ENCODE data around the gene CDHR3. TPM values are rescaled to one million over a fixed set of nuclear protein-coding genes. Genes with fewer than 3 reads are reported as not detected.

CDHR3 gene
- total and polyA plus RNA-seq, 9 of the 15 experiments (the other 6 are each of a cell fraction or from before 2014, with no cell fraction given) = 0.03 to 0.66 (median 0.24) TPM; not detected in 1

DNA sequence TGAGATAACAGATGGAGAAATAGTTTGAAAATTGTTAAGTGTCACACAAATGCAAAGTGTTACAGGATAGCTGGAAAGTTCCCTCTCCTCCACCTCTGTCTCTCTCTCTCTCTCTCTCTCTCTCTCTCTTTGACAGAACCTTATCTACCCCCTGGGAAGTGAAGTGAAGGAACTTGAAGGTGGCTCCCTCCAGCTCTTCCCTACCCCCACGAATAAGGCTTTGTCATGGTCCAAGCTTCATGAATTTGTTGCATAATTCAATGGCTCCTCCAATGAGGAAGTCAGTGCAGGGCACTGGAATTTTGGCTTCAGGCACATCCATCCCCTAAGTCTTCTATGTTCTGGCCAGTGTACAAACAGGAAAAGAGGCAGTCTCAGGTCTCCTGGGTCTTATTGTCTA lies 66.4 kb downstream of the CDHR3 start (continued):
- TF ChIP-seq, protein P1, sequence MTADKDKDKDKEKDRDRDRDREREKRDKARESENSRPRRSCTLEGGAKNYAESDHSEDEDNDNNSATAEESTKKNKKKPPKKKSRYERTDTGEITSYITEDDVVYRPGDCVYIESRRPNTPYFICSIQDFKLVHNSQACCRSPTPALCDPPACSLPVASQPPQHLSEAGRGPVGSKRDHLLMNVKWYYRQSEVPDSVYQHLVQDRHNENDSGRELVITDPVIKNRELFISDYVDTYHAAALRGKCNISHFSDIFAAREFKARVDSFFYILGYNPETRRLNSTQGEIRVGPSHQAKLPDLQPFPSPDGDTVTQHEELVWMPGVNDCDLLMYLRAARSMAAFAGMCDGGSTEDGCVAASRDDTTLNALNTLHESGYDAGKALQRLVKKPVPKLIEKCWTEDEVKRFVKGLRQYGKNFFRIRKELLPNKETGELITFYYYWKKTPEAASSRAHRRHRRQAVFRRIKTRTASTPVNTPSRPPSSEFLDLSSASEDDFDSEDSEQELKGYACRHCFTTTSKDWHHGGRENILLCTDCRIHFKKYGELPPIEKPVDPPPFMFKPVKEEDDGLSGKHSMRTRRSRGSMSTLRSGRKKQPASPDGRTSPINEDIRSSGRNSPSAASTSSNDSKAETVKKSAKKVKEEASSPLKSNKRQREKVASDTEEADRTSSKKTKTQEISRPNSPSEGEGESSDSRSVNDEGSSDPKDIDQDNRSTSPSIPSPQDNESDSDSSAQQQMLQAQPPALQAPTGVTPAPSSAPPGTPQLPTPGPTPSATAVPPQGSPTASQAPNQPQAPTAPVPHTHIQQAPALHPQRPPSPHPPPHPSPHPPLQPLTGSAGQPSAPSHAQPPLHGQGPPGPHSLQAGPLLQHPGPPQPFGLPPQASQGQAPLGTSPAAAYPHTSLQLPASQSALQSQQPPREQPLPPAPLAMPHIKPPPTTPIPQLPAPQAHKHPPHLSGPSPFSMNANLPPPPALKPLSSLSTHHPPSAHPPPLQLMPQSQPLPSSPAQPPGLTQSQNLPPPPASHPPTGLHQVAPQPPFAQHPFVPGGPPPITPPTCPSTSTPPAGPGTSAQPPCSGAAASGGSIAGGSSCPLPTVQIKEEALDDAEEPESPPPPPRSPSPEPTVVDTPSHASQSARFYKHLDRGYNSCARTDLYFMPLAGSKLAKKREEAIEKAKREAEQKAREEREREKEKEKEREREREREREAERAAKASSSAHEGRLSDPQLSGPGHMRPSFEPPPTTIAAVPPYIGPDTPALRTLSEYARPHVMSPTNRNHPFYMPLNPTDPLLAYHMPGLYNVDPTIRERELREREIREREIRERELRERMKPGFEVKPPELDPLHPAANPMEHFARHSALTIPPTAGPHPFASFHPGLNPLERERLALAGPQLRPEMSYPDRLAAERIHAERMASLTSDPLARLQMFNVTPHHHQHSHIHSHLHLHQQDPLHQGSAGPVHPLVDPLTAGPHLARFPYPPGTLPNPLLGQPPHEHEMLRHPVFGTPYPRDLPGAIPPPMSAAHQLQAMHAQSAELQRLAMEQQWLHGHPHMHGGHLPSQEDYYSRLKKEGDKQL (CRISPR knock-in tag; IDR thresholded peaks at IDR 0.05; ENCODE audit: borderline replicate concordance) = no peak
- 0 out of 2 replicates have a peak, but pooled peaks have one; percentile 7 for TF ChIP-seq NFIC (IDR thresholded peaks at IDR 0.05)
- TF ChIP-seq, protein P2, sequence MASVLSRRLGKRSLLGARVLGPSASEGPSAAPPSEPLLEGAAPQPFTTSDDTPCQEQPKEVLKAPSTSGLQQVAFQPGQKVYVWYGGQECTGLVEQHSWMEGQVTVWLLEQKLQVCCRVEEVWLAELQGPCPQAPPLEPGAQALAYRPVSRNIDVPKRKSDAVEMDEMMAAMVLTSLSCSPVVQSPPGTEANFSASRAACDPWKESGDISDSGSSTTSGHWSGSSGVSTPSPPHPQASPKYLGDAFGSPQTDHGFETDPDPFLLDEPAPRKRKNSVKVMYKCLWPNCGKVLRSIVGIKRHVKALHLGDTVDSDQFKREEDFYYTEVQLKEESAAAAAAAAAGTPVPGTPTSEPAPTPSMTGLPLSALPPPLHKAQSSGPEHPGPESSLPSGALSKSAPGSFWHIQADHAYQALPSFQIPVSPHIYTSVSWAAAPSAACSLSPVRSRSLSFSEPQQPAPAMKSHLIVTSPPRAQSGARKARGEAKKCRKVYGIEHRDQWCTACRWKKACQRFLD (CRISPR knock-in tag; IDR thresholded peaks at IDR 0.05) = no peak
- 0 out of 2 replicates have a peak, but pooled peaks have one; percentile 22 for TF ChIP-seq TEAD4 (IDR thresholded peaks at IDR 0.05; ENCODE audit: low read length)
- TF ChIP-seq TEAD4 (CRISPR knock-in tag; IDR thresholded peaks at IDR 0.05; ENCODE audit: borderline replicate concordance) = no peak
- peak; percentile 82 for TF ChIP-seq CEBPB (tag; IDR thresholded peaks at IDR 0.05)
- 0 out of 2 replicates have a peak, but pooled peaks have one; percentile 23 for TF ChIP-seq ARID1B (IDR thresholded peaks at IDR 0.05)
- TF ChIP-seq JUND (IDR thresholded peaks at IDR 0.05; ENCODE audit: borderline replicate concordance, low read depth, low read length) = 0 out of 2 replicates have a peak, but pooled peaks have one; percentile 21
- no peak for TF ChIP-seq JUND (tag; IDR thresholded peaks at IDR 0.05; ENCODE audit: borderline replicate concordance, low read depth, low read length)
- TF ChIP-seq MAFG (tag; conservative IDR thresholded peaks at IDR 0.05) = peak; percentile 56
- TF ChIP-seq, protein P3, sequence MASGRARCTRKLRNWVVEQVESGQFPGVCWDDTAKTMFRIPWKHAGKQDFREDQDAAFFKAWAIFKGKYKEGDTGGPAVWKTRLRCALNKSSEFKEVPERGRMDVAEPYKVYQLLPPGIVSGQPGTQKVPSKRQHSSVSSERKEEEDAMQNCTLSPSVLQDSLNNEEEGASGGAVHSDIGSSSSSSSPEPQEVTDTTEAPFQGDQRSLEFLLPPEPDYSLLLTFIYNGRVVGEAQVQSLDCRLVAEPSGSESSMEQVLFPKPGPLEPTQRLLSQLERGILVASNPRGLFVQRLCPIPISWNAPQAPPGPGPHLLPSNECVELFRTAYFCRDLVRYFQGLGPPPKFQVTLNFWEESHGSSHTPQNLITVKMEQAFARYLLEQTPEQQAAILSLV (tag; IDR thresholded peaks at IDR 0.05) = 0 out of 2 replicates have a peak, but pooled peaks have one; percentile 16

Measured in K562 (cell line).